ENCODE measurements around the gene SMYD3. TPM values are rescaled to one million over a fixed set of nuclear protein-coding genes. Genes with fewer than 3 reads are reported as not detected.

Gene SMYD3
- total RNA-seq, 4 donors from 2014 or later: 7.6 to 26.3 (median 13.4) TPM

DNA sequence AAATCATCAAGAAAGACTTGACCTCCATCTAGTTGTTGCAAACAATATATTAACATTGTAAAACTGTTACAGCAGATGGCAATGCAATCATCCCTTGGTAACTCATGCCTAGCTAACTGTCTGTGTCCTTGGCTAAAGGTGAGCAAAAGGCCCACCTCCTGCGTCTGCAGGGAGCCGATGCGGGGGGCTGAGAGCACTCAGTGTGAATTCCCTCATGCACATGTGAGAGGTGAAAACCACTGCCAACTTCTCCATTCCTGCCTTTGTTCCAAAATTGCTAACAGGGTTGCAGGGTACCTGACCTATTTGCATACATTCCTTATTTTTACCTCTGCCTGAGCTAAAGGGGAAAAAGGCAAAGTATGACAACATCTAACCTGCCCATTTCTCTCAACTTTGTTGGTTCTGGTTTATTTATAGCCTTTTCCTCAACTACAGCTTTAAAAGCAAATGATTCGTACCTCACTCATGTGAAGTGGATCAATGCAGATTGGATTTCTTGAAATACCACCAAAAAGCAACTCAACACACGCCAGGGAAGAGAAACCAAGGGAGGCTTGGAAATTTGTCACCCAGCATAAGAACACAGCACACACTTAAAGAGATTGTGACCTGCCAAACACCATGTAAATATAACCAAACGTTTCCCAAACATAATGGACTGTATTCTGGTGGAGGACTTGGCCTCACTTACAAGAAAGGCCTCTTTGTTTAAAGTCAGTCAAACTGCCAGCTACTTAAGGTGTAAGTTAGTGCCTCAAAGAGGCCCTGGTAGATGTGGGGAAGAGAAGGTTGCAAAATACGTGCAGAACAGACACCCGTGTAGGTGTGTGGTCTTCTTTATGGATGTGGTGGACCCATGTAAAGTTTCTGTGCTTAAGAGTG lies 651.0 kb downstream of the SMYD3 start:
- ATAC-seq (ENCODE audit: low FRiP score) (no peak), DNase-seq (ENCODE audit: low spot score) (no peak)
- TF ChIP-seq CTCF (IDR thresholded peaks at IDR 0.05): no peak

GRCh38 chr1:245853291-245853690 lies 653.8 kb downstream of the SMYD3 start:
- no peak for ATAC-seq (ENCODE audit: low FRiP score)
- no peak for TF ChIP-seq CTCF (IDR thresholded peaks at IDR 0.05)
- no peak for DNase-seq (ENCODE audit: low spot score)

DNA sequence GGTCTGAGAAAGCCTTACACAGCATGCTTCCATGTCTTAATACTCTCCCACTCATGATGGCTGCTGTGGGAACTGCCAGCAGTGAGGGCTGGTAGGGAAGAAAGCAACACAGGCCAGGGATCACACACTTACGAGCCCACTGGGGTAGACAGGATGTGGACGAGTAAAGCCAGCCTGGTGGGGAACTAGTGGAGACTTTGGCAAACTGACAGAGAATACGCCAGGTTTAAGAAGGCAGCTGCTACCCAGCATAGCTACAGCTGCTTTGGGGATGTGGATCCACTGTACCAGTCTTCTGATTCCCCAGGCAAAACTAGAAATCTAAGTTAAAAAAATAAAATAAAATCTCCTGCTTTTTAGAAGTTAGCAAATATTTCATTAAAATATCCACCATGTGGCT lies 664.0 kb downstream of the SMYD3 start:
- DNase-seq (ENCODE audit: low spot score): no peak
- no peak for TF ChIP-seq CTCF (IDR thresholded peaks at IDR 0.05)
- ATAC-seq (ENCODE audit: low FRiP score): no peak

- ATAC-seq (ENCODE audit: low FRiP score): no peak
- TF ChIP-seq CTCF (IDR thresholded peaks at IDR 0.05): no peak
- no peak for DNase-seq (ENCODE audit: low spot score)
These were observed 665.0 kb downstream of the SMYD3 start for GRCh38 chr1:245842106-245842505.

GRCh38 chr1:245840971-245841370 lies 666.1 kb downstream of the SMYD3 start:
- no peak for TF ChIP-seq CTCF (IDR thresholded peaks at IDR 0.05)
- DNase-seq (ENCODE audit: low spot score) (no peak), ATAC-seq (ENCODE audit: low FRiP score) (no peak)

- DNase-seq (ENCODE audit: low spot score) (no peak), ATAC-seq (ENCODE audit: low FRiP score) (no peak)
- no peak for TF ChIP-seq CTCF (IDR thresholded peaks at IDR 0.05)
These were observed 669.4 kb downstream of the SMYD3 start for GRCh38 chr1:245837718-245838117.

- DNase-seq (ENCODE audit: low spot score) (no peak), ATAC-seq (ENCODE audit: low FRiP score) (no peak)
- no peak for TF ChIP-seq CTCF (IDR thresholded peaks at IDR 0.05)
These were observed 671.7 kb downstream of the SMYD3 start for GRCh38 chr1:245835386-245835785.

Measured in omental fat pad (tissue), 4 donors.